Smooth muscle cell (in vitro differentiated cells): ENCODE results near the gene RSBN1L. TPM values are rescaled to one million over a fixed set of nuclear protein-coding genes. Genes with fewer than 3 reads are reported as not detected.
A peak's percentile ranks its signal among the peaks of the same experiment; 100 is the strongest.

Experiments used
- DNase-seq: peaks from one replicate; lab custom pipeline; 2025; ENCODE audit not compliant: unreplicated experiment; lab: John Stamatoyannopoulos, UW
- H2AFZ ChIP-seq: fragments of 200-600 bp; sonication (generic); 2 replicates; pipeline ENCODE4 v1.6.0; 2016; ENCODE audit warnings: antibody characterized with exemption, low read depth, mild to moderate bottlenecking
- H3F3A ChIP-seq: fragments of 200-600 bp; sonication (generic); 2 replicates; pipeline ENCODE4 v1.6.0; 2017; ENCODE audit warnings: antibody characterized with exemption, low read depth
- H3K27ac ChIP-seq: fragments of 200-600 bp; sonication (generic); 2 replicates; pipeline ENCODE4 v1.5.1; 2016; ENCODE audit warnings: low read depth, mild to moderate bottlenecking
- H3K27me3 ChIP-seq: fragments of 200-600 bp; sonication (generic); 2 replicates; pipeline ENCODE4 v1.6.1; 2016; ENCODE audit warnings: low read depth, mild to moderate bottlenecking
- H3K36me3 ChIP-seq: fragments of 200-600 bp; sonication (generic); 2 replicates; pipeline ENCODE4 v1.5.1; 2016; ENCODE audit warnings: low read depth
- H3K4me1 ChIP-seq: fragments of 200-600 bp; sonication (generic); 2 replicates; pipeline ENCODE4 v1.5.1; 2016; ENCODE audit warnings: low read depth
- H3K4me2 ChIP-seq: fragments of 200-600 bp; sonication (generic); 2 replicates; pipeline ENCODE4 v1.6.0; 2016; ENCODE audit warnings: mild to moderate bottlenecking
- H3K4me3 ChIP-seq: fragments of 200-600 bp; sonication (generic); 2 replicates; pipeline ENCODE4 v1.5.1; 2016; ENCODE audit warnings: mild to moderate bottlenecking
- H3K79me2 ChIP-seq: fragments of 200-600 bp; sonication (generic); 2 replicates; pipeline ENCODE4 v1.6.0; 2016; ENCODE audit warnings: low read depth, mild to moderate bottlenecking
- H3K9ac ChIP-seq: fragments of 200-600 bp; sonication (generic); 2 replicates; pipeline ENCODE4 v1.6.0; 2016; ENCODE audit warnings: low read depth
- H3K9me3 ChIP-seq: fragments of 200-600 bp; sonication (generic); replicated peaks from 2 replicates; pipeline ENCODE4 v1.5.1; 2016; ENCODE audit warnings: low read depth
- H4K20me1 ChIP-seq: fragments of 200-600 bp; sonication (generic); 2 replicates; pipeline ENCODE4 v1.6.0; 2016; ENCODE audit warnings: low read depth
- WGBS: methylation state at CpG from one replicate; pipeline ENCODE4 v1.1.7; 2016; ENCODE audit warnings: low lambda C conversion rate; 5-methylcytosine and 5-hydroxymethylcytosine counted together
- polyA plus RNA-seq: library from polyadenylated mRNA; unstranded; fragments of >200 nt; fragmentation: Nextera tagmentation; extraction: Ambion mirVana; gene quantifications from 2 replicates; pipeline ENCODE4 v1.2.1, GENCODE V29; 2016
- total RNA-seq: library from RNA; depleted of rRNA; stranded (reverse); fragments of >200 nt; gene quantifications from 2 replicates; pipeline ENCODE4 v1.2.3, GENCODE V29; 2014
- TF ChIP-seq, protein P1 (sequence below): fragments of 200-600 bp; sonication (generic); IDR thresholded peaks from 2 replicates; pipeline ENCODE4 v1.5.1; 2017; ENCODE audit warnings: borderline replicate concordance, mild to moderate bottlenecking, antibody characterized with exemption; ENCODE audit not compliant: insufficient read depth, poor library complexity, severe bottlenecking

The RSBN1L gene
- total and polyA plus RNA-seq, 2 experiments from 2014 or later = 3.8 to 26.2 TPM

DNA sequence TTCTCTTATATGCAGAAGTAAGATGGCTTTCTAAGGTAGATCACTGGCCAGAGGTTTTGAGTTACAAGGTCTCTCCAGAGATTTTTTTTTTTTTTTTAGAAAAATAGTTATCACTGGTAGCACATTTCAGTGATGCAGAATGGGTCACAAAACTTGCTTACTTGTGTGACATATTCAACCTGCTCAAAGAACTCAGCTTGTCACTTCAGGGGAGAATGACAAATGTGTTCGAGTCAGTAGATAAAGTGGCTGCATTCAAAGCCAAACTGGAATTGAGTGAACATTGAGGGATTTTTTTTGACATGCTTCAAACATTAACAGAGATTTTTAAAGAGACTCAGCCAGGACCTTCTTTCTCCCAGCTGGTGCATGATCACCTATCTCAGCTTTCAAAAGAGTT is 135.7 kb downstream of the RSBN1L start:
- H4K20me1 ChIP-seq = peaks cover 63% of the 10 kb centered on the region
- TF ChIP-seq, protein P1, sequence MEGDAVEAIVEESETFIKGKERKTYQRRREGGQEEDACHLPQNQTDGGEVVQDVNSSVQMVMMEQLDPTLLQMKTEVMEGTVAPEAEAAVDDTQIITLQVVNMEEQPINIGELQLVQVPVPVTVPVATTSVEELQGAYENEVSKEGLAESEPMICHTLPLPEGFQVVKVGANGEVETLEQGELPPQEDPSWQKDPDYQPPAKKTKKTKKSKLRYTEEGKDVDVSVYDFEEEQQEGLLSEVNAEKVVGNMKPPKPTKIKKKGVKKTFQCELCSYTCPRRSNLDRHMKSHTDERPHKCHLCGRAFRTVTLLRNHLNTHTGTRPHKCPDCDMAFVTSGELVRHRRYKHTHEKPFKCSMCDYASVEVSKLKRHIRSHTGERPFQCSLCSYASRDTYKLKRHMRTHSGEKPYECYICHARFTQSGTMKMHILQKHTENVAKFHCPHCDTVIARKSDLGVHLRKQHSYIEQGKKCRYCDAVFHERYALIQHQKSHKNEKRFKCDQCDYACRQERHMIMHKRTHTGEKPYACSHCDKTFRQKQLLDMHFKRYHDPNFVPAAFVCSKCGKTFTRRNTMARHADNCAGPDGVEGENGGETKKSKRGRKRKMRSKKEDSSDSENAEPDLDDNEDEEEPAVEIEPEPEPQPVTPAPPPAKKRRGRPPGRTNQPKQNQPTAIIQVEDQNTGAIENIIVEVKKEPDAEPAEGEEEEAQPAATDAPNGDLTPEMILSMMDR = no peak
- no peaks in the 10 kb centered on the region for H3K4me1 ChIP-seq
- no peaks in the 10 kb centered on the region for H3K36me3 ChIP-seq
- peak overlapping the region; percentile 2 for H3K27ac ChIP-seq
- H3K27me3 ChIP-seq = no peaks in the 10 kb centered on the region
- H3K79me2 ChIP-seq = peaks cover 93% of the 10 kb centered on the region
- no peaks in the 10 kb centered on the region for H3K9me3 ChIP-seq
- no peak overlapping the region for H3K4me3 ChIP-seq
- H3K4me2 ChIP-seq = no peak overlapping the region
- DNase-seq = no peak
- no peak overlapping the region for H3K9ac ChIP-seq
- WGBS = 67% methylated on average over 1 of the region's 1 CpG
- H2AFZ ChIP-seq = no peak overlapping the region
- H3F3A ChIP-seq = no peaks in the 10 kb centered on the region

Other genes starting within 250 kb of the RSBN1L start
- gene PTPN12, start 159.2 kb upstream of the RSBN1L start, total RNA-seq = 82.9 and 85.2 TPM in 2 replicates
- 12.3 and 20.7 TPM in 2 replicates for gene PTPN12, start 159.2 kb upstream of the RSBN1L start, polyA plus RNA-seq
- 12.1 and 28.6 TPM in 2 replicates for gene TMEM60, start 102.0 kb downstream of the RSBN1L start, total RNA-seq
- gene TMEM60, start 102.0 kb downstream of the RSBN1L start, polyA plus RNA-seq = 22.5 and 28.0 TPM in 2 replicates
- 100 and 130 TPM in 2 replicates for gene PHTF2, start 102.3 kb downstream of the RSBN1L start, total RNA-seq
- gene PHTF2, start 102.3 kb downstream of the RSBN1L start, polyA plus RNA-seq = 56.5 and 66.6 TPM in 2 replicates